Ectodermal cell (in vitro differentiated cells): ENCODE measurements around the gene KLHL41.
"Not testable (repeated sequence)": the region's sequence is repeated elsewhere in the genome, so short reads cannot be mapped to it uniquely, and the experiment has no call there.

Experiments used
- H3K27ac ChIP-seq: 2 replicates; pipeline ENCODE4 v1.7.0; 2013; ENCODE audit warnings: mild to moderate bottlenecking, low read depth, low read length; ENCODE audit not compliant: insufficient read depth, poor library complexity, severe bottlenecking
- H3K27me3 ChIP-seq: 2 replicates; pipeline ENCODE4 v1.7.0; 2013; ENCODE audit warnings: mild to moderate bottlenecking, low read length; ENCODE audit not compliant: insufficient read depth, control insufficient read depth, poor library complexity, severe bottlenecking
- H3K36me3 ChIP-seq: one replicate; pipeline ENCODE4 v1.7.0; 2013; ENCODE audit warnings: low read length; ENCODE audit not compliant: control insufficient read depth, insufficient read depth
- H3K4me1 ChIP-seq: one replicate; pipeline ENCODE4 v1.7.0; 2013; ENCODE audit warnings: low read length; ENCODE audit not compliant: control insufficient read depth, insufficient read depth
- H3K4me3 ChIP-seq: 2 replicates; pipeline ENCODE4 v1.7.0; 2013; ENCODE audit warnings: low read depth, low read length, control low read depth; ENCODE audit not compliant: insufficient read depth
- H3K9me3 ChIP-seq: 2 replicates; pipeline ENCODE4 v1.7.0; 2013; ENCODE audit warnings: mild to moderate bottlenecking, low read length, moderate library complexity; ENCODE audit not compliant: control insufficient read depth
- WGBS, 2 experiments: methylation state at CpG; one replicate each; pipeline ENCODE4 v1.1.7; 2013; ENCODE audit warnings: missing lambda C conversion rate in 2 of 2; 5-methylcytosine and 5-hydroxymethylcytosine counted together

KLHL41 gene

DNA sequence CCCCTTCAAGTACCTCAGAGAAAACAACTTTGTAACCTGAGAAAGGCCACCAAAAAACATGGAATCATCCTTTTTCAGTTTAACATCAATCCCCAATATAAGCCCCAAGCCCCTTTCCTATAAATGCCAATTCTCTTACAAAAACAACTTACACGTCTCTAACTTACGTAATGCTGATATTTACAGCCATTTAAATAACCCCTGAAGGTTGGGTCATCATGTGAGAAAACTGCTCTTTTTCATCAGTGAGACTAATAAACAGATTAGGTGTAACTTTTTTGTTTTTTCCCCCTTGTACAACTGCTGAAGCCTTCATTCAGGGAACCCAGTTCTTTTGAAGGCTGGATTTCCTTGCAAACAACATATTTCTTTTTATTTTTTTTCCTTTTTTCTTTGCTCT is 60.4 kb downstream of the KLHL41 start:
- no peak overlapping the region for H3K27ac ChIP-seq
- 92 to 93% methylated on average over 2 of the region's 2 CpGs for WGBS, 2 experiments
- no peaks in the 10 kb centered on the region for H3K27me3 ChIP-seq
- H3K9me3 ChIP-seq: no peaks in the 10 kb centered on the region
- no peak overlapping the region for H3K4me3 ChIP-seq
- H3K4me1 ChIP-seq: peaks cover 6% of the 10 kb centered on the region
- no peaks in the 10 kb centered on the region for H3K36me3 ChIP-seq

DNA sequence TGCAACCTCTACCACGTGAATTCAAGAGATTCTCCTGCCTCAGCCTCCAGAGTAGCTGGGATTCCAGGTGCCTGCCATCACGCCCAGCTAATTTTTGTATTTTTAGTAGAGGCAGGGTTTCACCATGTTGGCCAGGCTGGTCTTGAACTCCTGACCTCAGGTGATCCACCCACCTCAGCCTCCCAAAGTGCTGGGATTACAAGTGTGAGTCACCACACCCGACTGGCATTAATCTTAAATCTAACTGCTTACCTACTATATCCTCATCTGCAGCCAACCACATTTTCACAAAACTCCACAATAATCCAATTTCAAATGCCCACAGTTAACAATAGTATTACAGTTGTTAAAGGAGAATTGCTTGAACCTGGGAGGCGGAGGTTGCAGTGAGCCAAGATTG is 61.2 kb downstream of the KLHL41 start:
- not testable (repeated sequence) for H3K4me1 ChIP-seq, H3K9me3 ChIP-seq, H3K36me3 ChIP-seq, H3K4me3 ChIP-seq, H3K27ac ChIP-seq, H3K27me3 ChIP-seq
- WGBS, 2 experiments: 88 to 89% methylated on average over 3 to 4 of the region's 4 CpGs

DNA sequence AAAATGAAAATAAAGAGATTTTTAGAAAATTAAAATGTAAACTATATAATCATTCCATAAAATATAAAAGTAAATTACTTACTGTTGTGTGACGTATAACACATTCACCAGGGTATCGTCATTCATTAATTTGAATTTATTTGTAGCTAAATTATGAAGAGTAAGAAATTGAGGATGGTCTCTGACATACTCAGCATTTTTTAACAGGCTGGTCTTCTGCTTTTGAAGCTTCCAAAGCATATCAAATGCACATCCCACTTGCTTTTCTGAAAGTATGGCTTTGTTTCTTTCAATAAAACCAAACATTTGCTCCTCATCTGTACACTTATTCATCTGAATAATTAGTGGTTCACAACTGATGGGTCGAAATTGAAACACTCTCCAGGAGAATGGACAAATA is 62.1 kb downstream of the KLHL41 start:
- Histone ChIP-seq H3K4me3 (no peak overlapping the region), H3K36me3 (no peaks in the 10 kb centered on the region), H3K27me3 (no peaks in the 10 kb centered on the region), H3K4me1 (peaks cover 6% of the 10 kb centered on the region), H3K9me3 (no peaks in the 10 kb centered on the region), H3K27ac (no peak overlapping the region)
- WGBS, 2 experiments: 100% methylated on average over 2 to 3 of the region's 3 CpGs

DNA sequence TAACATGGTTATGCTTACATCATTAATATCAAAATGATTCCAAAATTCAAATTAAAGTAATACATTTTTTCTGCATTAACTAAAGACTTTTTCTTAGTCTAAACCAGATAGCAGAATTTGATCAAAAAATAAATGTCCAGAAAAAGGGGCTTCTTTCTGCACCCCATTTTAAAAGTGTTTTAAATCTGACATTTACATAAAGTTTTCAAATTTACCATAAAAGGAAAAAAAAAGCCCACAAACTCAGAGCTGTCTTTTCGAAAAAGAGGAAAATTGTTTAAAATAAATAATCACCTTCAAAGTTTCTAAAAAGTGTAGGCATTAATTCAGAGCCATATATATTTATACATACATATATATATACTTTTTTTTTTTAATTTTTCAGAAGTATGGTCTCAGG is 62.7 kb downstream of the KLHL41 start:
- Histone ChIP-seq H3K9me3 (no peaks in the 10 kb centered on the region), H3K4me3 (no peak overlapping the region), H3K4me1 (peaks cover 6% of the 10 kb centered on the region), H3K27me3 (no peaks in the 10 kb centered on the region), H3K36me3 (no peaks in the 10 kb centered on the region), H3K27ac (no peak overlapping the region)
- no CpG with 5 or more reads among the region's 1 CpG for WGBS, 2 experiments

DNA sequence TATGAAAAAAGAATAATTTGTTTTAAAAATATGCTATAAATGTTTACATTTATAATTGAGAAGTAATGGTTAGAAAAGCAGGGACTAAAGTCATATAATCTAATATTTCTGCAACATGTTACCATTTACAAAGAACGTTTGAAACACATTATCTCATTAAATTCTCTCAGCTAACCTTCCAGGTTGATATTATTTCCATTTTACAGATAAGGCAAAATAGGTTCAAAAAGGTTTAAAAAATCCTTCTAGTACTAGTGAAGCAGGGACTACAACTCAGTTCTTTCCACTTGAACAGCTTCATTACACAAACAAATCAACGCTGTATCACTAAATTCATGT is 63.3 kb downstream of the KLHL41 start:
- Histone ChIP-seq H3K27me3 (no peaks in the 10 kb centered on the region), H3K4me3 (peak overlapping the region; percentile 69), H3K9me3 (no peaks in the 10 kb centered on the region), H3K27ac (no peak overlapping the region), H3K36me3 (no peaks in the 10 kb centered on the region), H3K4me1 (peaks cover 6% of the 10 kb centered on the region)
- 1 to 6% methylated on average over 2 of the region's 2 CpGs for WGBS, 2 experiments

GRCh38 chr2:169573160-169573973 is 63.9 kb downstream of the KLHL41 start, which contains the start of gene FASTKD1:
Gene FASTKD1, minus strand, starts transcription at chr2:169573865. Its CDS starts 1,836 bp downstream, at chr2:169572029.
- H3K9me3 ChIP-seq: no peaks in the 10 kb centered on the region
- WGBS, 2 experiments: 1% methylated on average over 33 of the region's 33 CpGs
- H3K36me3 ChIP-seq: no peaks in the 10 kb centered on the region
- H3K27ac ChIP-seq: peak within 1 kb of the TSS; percentile 62
- peaks cover 6% of the 10 kb centered on the region for H3K4me1 ChIP-seq
- H3K27me3 ChIP-seq: no peaks in the 10 kb centered on the region
- peak within 1 kb of the TSS; percentile 69 for H3K4me3 ChIP-seq

- H3K4me3 ChIP-seq: peak overlapping the region; percentile 69
- no peak overlapping the region for H3K27ac ChIP-seq
- H3K9me3 ChIP-seq: no peaks in the 10 kb centered on the region
- H3K36me3 ChIP-seq: no peaks in the 10 kb centered on the region
- peaks cover 3% of the 10 kb centered on the region for H3K27me3 ChIP-seq
- 53 to 56% methylated on average over 5 of the region's 6 CpGs for WGBS, 2 experiments
- peaks cover 6% of the 10 kb centered on the region for H3K4me1 ChIP-seq
Measured at GRCh38 chr2:169573974-169574299, 64.4 kb downstream of the KLHL41 start.

GRCh38 chr2:169574539-169574938 is 65.0 kb downstream of the KLHL41 start:
- H3K9me3 ChIP-seq, H3K4me3 ChIP-seq, H3K4me1 ChIP-seq, H3K27ac ChIP-seq, H3K27me3 ChIP-seq, H3K36me3 ChIP-seq: not testable (repeated sequence)
- 76 to 84% methylated on average over 1 to 2 of the region's 5 CpGs for WGBS, 2 experiments

DNA sequence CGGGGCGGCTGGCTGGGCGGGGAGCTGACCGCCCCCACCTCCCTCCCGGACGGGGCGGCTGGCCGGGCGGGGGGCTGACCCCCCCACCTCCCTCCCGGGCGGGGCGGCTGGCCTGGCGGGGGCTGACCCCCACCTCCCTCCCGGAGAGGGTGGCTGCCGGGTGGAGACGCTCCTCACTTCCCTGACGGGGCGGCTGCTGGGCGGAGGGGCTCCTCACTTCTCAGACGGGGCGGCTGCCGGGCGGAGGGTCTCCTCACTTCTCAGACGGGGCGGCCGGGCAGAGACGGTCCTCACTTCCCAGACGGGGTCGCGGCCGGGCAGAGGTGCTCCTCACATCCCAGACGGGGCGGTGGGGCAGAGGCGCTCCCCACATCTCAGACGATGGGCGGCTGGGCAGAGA is 65.8 kb downstream of the KLHL41 start:
- 91 to 95% methylated on average over 27 to 29 of the region's 36 CpGs for WGBS, 2 experiments
- not testable (repeated sequence) for H3K27ac ChIP-seq

More for the DNA sequence above, 65.8 kb downstream of the KLHL41 start:
- not testable (repeated sequence) for H3K4me3 ChIP-seq, H3K36me3 ChIP-seq, H3K4me1 ChIP-seq, H3K27me3 ChIP-seq, H3K9me3 ChIP-seq
